Head of caudate nucleus (tissue), 42 donors: ENCODE data around the gene TMEM53.

Experiments
- DNase-seq, 42 donors: peaks; one replicate each; pipeline versions ENCODE4 v3.0.0 to v3.0.0-alpha.2; 2020 to 2021; ENCODE audit warnings: mixed read lengths in 7 of 42
- intact Hi-C: fragments of 100-400 bp; cut with DNase I; formaldehyde crosslinking; loops from one replicate; pipeline ENCODE4 v1.15.0; 2022

Gene TMEM53

GRCh38 chr1:44674113-44675000, at the start of gene TMEM53, which contains the start of gene ARMH1:
TMEM53 (minus strand) TSS chr1:44674481; CDS start chr1:44674391, 90 bp downstream.
ARMH1 (plus strand) TSS chr1:44674714; CDS start chr1:44689698, 14,984 bp downstream.
- intact Hi-C loops, result no loop called here
- peak; percentile 95 to 100 (median 99) for DNase-seq

GRCh38 chr1:44723496-44724295, 49.4 kb upstream of the TMEM53 start:
- peak in 16 of 42 donors; percentile 12 to 55 (median 33) for DNase-seq
- intact Hi-C loops, result no loop called here

- no peak for DNase-seq
- intact Hi-C loops, result no loop called here
Observed at GRCh38 chr1:44723064-44723463, 48.8 kb upstream of the TMEM53 start.

GRCh38 chr1:44721485-44722361, 47.4 kb upstream of the TMEM53 start:
- intact Hi-C loops, result no loop called here
- peak in 14 of 42 donors; percentile 14 to 58 (median 28) for DNase-seq

- DNase-seq, result no peak
- intact Hi-C loops, result no loop called here
Observed at GRCh38 chr1:44720281-44720680, 46.0 kb upstream of the TMEM53 start.

- intact Hi-C loops, result no loop called here
- DNase-seq, result no peak
Observed at GRCh38 chr1:44719318-44719717, 45.0 kb upstream of the TMEM53 start.

GRCh38 chr1:44718091-44718490, 43.8 kb upstream of the TMEM53 start:
- intact Hi-C loops, result no loop called here
- DNase-seq, result no peak

- intact Hi-C loops, result no loop called here
- DNase-seq, result no peak
Observed at GRCh38 chr1:44717653-44718052, 43.4 kb upstream of the TMEM53 start.

GRCh38 chr1:44717156-44717555, 42.9 kb upstream of the TMEM53 start:
- no peak for DNase-seq
- intact Hi-C loops, result no loop called here

- intact Hi-C loops, result no loop called here
- DNase-seq, result peak; percentile 33 to 90 (median 74)
Observed at GRCh38 chr1:44714944-44715571, 40.8 kb upstream of the TMEM53 start.

- intact Hi-C loops, result no loop called here
Observed at GRCh38 chr1:44714532-44714931, 40.3 kb upstream of the TMEM53 start.

GRCh38 chr1:44713321-44713781, 39.1 kb upstream of the TMEM53 start:
- DNase-seq, result no peak
- intact Hi-C loops, result no loop called here

More at GRCh38 chr1:44714532-44714931, 40.3 kb upstream of the TMEM53 start:
- no peak for DNase-seq

- DNase-seq, result peak in 20 of 42 donors; percentile 10 to 70 (median 30)
- intact Hi-C loops, result no loop called here
Observed at GRCh38 chr1:44707959-44708831, 33.9 kb upstream of the TMEM53 start.

GRCh38 chr1:44707112-44707881, 33.0 kb upstream of the TMEM53 start:
- DNase-seq, result no peak
- intact Hi-C loops, result no loop called here

GRCh38 chr1:44705938-44706337, 31.7 kb upstream of the TMEM53 start:
- intact Hi-C loops, result no loop called here

GRCh38 chr1:44705470-44705869, 31.2 kb upstream of the TMEM53 start:
- intact Hi-C loops, result no loop called here

More at GRCh38 chr1:44705938-44706337, 31.7 kb upstream of the TMEM53 start:
- no peak for DNase-seq

GRCh38 chr1:44701141-44701573, 26.9 kb upstream of the TMEM53 start:
- DNase-seq, result no peak
- intact Hi-C loops, result no loop called here

More at GRCh38 chr1:44705470-44705869, 31.2 kb upstream of the TMEM53 start:
- DNase-seq, result no peak
